ENCODE measurements around the gene PTPRK.

PTPRK gene

DNA sequence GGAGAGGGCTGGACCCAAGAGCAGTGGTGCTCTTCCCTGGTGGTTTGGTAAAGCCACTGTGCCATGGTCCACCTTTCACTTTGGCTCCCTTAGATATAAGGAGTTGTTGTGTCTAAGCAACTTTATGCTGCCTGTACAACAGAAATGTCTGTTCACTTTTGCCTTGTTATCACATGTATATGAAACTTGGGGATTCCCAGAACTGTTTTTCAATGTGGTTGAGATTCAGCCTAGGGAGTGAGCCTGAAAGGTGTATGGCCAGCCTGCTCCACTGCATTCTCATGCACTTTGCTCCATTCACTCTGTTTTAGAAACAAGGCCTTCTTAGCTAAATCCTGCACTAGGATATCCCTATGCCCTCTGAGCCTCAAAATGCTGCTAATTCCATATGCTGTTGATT is 385.1 kb downstream of the PTPRK start:
- TF ChIP-seq, protein P1, sequence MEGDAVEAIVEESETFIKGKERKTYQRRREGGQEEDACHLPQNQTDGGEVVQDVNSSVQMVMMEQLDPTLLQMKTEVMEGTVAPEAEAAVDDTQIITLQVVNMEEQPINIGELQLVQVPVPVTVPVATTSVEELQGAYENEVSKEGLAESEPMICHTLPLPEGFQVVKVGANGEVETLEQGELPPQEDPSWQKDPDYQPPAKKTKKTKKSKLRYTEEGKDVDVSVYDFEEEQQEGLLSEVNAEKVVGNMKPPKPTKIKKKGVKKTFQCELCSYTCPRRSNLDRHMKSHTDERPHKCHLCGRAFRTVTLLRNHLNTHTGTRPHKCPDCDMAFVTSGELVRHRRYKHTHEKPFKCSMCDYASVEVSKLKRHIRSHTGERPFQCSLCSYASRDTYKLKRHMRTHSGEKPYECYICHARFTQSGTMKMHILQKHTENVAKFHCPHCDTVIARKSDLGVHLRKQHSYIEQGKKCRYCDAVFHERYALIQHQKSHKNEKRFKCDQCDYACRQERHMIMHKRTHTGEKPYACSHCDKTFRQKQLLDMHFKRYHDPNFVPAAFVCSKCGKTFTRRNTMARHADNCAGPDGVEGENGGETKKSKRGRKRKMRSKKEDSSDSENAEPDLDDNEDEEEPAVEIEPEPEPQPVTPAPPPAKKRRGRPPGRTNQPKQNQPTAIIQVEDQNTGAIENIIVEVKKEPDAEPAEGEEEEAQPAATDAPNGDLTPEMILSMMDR (conservative IDR thresholded peaks at IDR 0.05): no peak

DNA sequence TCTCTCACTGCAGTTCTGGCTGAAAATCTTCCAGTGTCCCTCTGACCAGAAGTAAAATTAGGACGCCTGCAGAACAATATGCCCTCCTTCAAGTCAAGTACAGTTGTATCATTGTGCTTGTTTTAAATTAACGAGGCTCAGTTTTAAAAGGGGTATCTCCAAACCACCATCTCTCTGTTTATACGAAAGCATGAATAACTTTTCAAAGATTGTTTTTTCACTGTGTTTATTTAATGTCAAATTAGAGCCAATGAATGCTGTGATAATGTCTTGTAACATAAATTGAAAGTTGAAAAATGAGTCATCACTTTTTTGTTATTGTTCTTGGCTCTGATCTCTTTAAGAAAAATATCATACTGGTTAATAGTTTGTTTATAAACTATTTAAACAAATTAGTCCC is 388.8 kb downstream of the PTPRK start:
- no peak overlapping the region for H3K27ac ChIP-seq
- TF ChIP-seq, protein P1 (conservative IDR thresholded peaks at IDR 0.05): no peak

More for the DNA sequence above, 385.1 kb downstream of the PTPRK start:
- no peak overlapping the region for H3K27ac ChIP-seq

DNA sequence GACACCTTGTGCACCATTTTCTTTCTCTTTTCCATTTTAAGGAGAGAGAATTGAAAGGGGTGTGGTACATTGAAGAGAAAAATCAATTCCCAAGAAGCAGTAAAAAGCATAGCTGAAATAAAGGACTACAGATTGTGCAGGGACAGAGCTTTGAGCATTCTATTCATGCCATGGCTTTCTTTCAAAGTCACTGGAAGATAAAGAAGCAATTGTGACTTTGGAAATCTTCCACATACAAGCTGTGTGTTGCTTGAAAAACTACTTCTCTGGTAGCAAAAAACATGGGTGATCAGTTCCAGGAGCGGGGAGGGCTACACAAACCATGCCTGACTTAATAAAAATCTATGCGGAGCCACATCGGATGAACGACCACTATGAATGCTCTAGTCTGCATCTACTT is 389.4 kb downstream of the PTPRK start:
- TF ChIP-seq, protein P1 (conservative IDR thresholded peaks at IDR 0.05): no peak
- H3K27ac ChIP-seq: no peak overlapping the region

DNA sequence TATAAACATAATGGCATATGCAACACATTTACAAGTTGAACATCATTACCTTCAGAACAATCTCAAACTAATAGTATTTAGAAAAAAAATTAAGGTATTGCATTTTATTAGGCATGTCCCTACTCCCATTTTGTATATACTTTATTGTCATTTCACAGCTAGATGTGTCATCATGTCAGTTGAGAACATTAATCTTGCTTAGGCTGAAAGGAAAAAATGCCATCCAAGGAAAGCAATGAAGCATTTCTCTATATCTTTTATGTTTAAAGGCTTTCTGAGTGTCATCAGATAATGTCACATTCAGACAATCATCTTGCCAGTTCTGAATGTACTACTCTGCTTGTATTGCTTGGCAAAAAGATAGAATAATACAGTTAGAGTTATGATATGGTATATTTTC is 390.7 kb downstream of the PTPRK start:
- TF ChIP-seq, protein P1 (conservative IDR thresholded peaks at IDR 0.05): no peak
- H3K27ac ChIP-seq: no peak overlapping the region

DNA sequence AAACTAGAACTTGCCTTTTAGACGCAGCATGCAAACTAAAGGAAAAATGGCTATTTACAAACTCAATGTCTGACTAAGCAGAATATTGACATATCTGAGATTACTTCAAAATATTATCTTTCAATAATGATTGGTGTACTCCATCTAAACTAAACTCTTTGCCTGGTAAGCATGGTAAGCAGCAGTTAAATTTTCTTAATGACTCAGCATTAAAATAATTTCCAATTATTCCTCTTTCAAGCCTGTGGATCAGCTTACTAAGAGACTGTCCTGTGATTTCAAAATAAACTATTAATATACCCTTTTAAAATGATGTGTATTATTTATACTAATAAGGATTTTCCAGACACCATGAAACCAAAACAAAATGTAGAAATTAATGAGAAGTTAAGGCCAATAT is 392.7 kb downstream of the PTPRK start:
- TF ChIP-seq, protein P1 (conservative IDR thresholded peaks at IDR 0.05): no peak
- H3K27ac ChIP-seq: no peak overlapping the region

DNA sequence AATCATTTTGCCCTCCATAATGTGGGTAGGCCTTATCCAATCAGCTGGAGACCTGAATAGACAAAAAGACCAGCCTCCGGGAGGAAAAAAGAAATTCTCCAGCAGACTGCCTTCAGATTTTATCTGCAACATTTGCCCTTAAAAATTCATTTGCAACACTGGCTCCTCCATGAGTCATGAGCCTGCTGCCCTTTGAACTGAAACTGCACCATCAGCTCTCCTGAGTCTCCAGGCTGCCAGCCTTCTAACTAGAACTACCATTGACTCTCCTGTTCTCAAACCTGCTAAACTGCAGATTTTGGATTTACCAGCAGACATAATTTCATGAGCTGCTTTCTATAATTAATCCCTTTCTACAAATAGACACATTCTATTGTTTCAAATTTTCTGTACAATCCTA is 395.7 kb downstream of the PTPRK start:
- TF ChIP-seq, protein P1 (conservative IDR thresholded peaks at IDR 0.05): no peak
- H3K27ac ChIP-seq: no peak overlapping the region

DNA sequence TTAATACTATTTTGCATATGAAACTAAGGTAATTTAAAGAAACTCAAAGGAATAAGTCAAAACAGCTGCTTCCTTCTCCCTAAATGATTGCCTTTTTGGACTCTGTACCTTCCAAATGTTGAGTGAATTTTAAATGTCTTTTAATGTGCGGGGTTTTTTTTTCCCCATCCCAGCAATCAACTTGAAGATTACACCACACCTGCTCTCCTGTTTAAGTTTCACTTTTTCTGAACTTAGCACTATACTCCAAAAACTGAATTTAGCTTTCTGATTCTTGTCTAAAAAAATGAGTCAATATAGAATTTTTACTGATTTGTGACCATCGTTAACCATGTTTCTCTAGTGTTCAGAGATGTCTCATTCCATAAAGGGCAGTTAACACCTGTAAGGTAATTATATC is 398.8 kb downstream of the PTPRK start:
- TF ChIP-seq, protein P1 (conservative IDR thresholded peaks at IDR 0.05): no peak
- no peak overlapping the region for H3K27ac ChIP-seq

DNA sequence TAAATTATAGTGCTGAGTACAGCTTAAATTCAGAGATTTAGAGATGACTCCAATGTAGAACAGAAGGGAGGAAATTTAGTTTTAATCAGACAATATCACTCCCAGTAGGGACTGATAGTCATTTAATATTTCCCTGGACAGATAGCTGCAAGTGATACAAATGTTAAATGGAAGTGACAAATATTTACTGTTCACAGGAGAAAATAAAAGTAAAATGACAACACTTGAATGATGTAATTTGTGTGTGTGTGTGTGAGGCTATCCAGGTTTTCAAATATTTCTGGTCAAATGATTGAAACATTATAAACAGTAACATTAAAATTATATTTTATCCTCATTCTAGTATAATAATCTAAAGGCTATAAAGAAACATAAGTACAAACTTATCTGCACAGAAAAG is 399.2 kb downstream of the PTPRK start:
- H3K27ac ChIP-seq: no peak overlapping the region
- TF ChIP-seq, protein P1 (conservative IDR thresholded peaks at IDR 0.05): no peak

Measured in VCaP (cell line).